OCI-LY7 (cell line): Measurements from ENCODE around the gene OR10A4. TPM values are rescaled to one million over a fixed set of nuclear protein-coding genes. Genes with fewer than 3 reads are reported as not detected.

ENCODE experiments used
- BruUV-seq: library from RNA; stranded (reverse); fragments of 400-500 nt; replicated peaks from 2 replicates; lab custom pipeline; 2021; lab: Mats Ljungman, UMichigan
- CTCF ChIA-PET: fragments of 300-600 bp; sonication (Branson Sonifier 250); formaldehyde crosslinking; loops from one replicate; lab custom pipeline; 2022; ENCODE audit warnings: antibody characterized with exemption; ENCODE audit not compliant: unreplicated experiment; lab: Charles Lee
- POLR2A ChIA-PET: fragments of 300-600 bp; sonication (Branson Sonifier 250); formaldehyde crosslinking; loops from one replicate; lab custom pipeline; 2022; ENCODE audit warnings: antibody characterized with exemption; lab: Charles Lee
- DNase-seq: peaks from one replicate; pipeline ENCODE4 v3.0.0-alpha.2; 2015; ENCODE audit warnings: low spot score
- H2AFZ ChIP-seq: fragments of 200-600 bp; sonication (generic), shearing (Covaris generic); 2 replicates; pipeline ENCODE4 v1.6.1; 2014; ENCODE audit warnings: mild to moderate bottlenecking, antibody characterized with exemption, low read length, moderate library complexity
- H3K27ac ChIP-seq: fragments of 200-600 bp; sonication (generic); 2 replicates; pipeline ENCODE4 v1.5.1; 2014; ENCODE audit warnings: mixed run types, low read depth, mild to moderate bottlenecking, moderate library complexity, low read length, inconsistent platforms; ENCODE audit not compliant: poor library complexity, severe bottlenecking
- H3K36me3 ChIP-seq: fragments of 200-600 bp; sonication (generic); 2 replicates; pipeline ENCODE4 v1.6.1; 2014; ENCODE audit warnings: mild to moderate bottlenecking, antibody characterized with exemption, low read length, moderate library complexity, mixed read lengths; ENCODE audit not compliant: insufficient read depth
- H3K4me1 ChIP-seq: fragments of 200-600 bp; sonication (generic); 2 replicates; pipeline ENCODE4 v1.5.1; 2014; ENCODE audit warnings: mild to moderate bottlenecking, low read length; ENCODE audit not compliant: insufficient read depth, poor library complexity, severe bottlenecking
- H3K4me2 ChIP-seq: fragments of 200-600 bp; sonication (generic); 2 replicates; pipeline ENCODE4 v1.6.1; 2014; ENCODE audit warnings: mild to moderate bottlenecking, low read length
- H3K4me3 ChIP-seq: fragments of 200-600 bp; sonication (generic); 2 replicates; pipeline ENCODE4 v1.5.1; 2014; ENCODE audit warnings: mild to moderate bottlenecking, low read depth, low read length; ENCODE audit not compliant: poor library complexity, severe bottlenecking
- H3K79me2 ChIP-seq: fragments of 200-600 bp; sonication (generic); 2 replicates; pipeline ENCODE4 v1.6.1; 2016; ENCODE audit warnings: low read depth, mild to moderate bottlenecking, low read length, moderate library complexity, mixed read lengths; ENCODE audit not compliant: insufficient read depth
- H3K9me2 ChIP-seq: fragments of 200-600 bp; sonication (generic); 2 replicates; pipeline ENCODE4 v1.6.1; 2016; ENCODE audit warnings: mild to moderate bottlenecking, low read length, mixed read lengths; ENCODE audit not compliant: insufficient read depth
- H3K9me3 ChIP-seq: fragments of 200-600 bp; sonication (generic); 2 replicates; pipeline ENCODE4 v1.6.1; 2014; ENCODE audit warnings: mild to moderate bottlenecking, mixed run types, low read length, mixed read lengths
- H4K20me1 ChIP-seq: fragments of 200-600 bp; sonication (generic); 2 replicates; pipeline ENCODE4 v1.6.1; 2014; ENCODE audit warnings: mild to moderate bottlenecking, antibody characterized with exemption, low read length, moderate library complexity, mixed read lengths; ENCODE audit not compliant: insufficient read depth
- EZH2phosphoT487 ChIP-seq: fragments of 200-600 bp; sonication (generic); IDR thresholded peaks from 2 replicates; pipeline ENCODE4 v1.6.1; 2018; ENCODE audit warnings: low read depth, borderline replicate concordance, mild to moderate bottlenecking, mixed run types, antibody characterized with exemption, low read length, moderate library complexity, mixed read lengths
- intact Hi-C: fragments of 100-400 bp; cut with micrococcal nuclease; formaldehyde crosslinking; loops from one replicate; pipeline ENCODE4 v1.10.0; 2022; ENCODE audit not compliant: unreplicated experiment
- total RNA-seq, 2 experiments: library from RNA; depleted of rRNA in 1 of 2; stranded (reverse); fragments of >200 nt in 1 of 2; shearing (Covaris generic) in 1 of 2; gene quantifications; 2 replicates each; pipeline ENCODE4 v1.2.3, GENCODE V29; 2014 to 2022
- TF ChIP-seq, protein P1 (sequence below): fragments of 200-600 bp; sonication (generic); conservative IDR thresholded peaks from 2 replicates; pipeline ENCODE4 v1.5.1; 2014; ENCODE audit warnings: mild to moderate bottlenecking, antibody characterized with exemption, low read length, moderate library complexity, mixed read lengths

OR10A4 gene
- total RNA-seq, 2 experiments from 2014 or later, result not detected

DNA sequence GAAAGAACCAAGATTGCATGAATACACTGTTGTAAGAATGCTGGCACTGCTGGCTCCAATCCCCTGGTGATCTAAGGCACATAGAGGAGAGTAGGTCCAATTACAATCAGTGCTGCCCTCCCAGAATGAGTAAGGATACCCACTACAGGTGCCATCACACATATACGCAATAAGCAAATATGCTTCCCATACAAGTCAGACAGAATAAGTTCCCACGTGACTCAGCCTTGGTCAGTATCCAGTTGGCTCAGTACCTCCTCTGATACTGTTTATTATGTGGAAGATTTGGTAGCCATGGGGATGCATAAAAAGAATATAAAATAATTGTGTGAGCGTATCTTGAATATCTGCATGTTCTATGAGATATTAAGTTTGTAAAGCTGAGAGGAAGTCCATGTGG, 35.5 kb downstream of the OR10A4 start:
- TF ChIP-seq EZH2phosphoT487, result no peak
- TF ChIP-seq, protein P1, sequence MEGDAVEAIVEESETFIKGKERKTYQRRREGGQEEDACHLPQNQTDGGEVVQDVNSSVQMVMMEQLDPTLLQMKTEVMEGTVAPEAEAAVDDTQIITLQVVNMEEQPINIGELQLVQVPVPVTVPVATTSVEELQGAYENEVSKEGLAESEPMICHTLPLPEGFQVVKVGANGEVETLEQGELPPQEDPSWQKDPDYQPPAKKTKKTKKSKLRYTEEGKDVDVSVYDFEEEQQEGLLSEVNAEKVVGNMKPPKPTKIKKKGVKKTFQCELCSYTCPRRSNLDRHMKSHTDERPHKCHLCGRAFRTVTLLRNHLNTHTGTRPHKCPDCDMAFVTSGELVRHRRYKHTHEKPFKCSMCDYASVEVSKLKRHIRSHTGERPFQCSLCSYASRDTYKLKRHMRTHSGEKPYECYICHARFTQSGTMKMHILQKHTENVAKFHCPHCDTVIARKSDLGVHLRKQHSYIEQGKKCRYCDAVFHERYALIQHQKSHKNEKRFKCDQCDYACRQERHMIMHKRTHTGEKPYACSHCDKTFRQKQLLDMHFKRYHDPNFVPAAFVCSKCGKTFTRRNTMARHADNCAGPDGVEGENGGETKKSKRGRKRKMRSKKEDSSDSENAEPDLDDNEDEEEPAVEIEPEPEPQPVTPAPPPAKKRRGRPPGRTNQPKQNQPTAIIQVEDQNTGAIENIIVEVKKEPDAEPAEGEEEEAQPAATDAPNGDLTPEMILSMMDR, result no peak
- no peaks in the 10 kb centered on the region for H3K4me1 ChIP-seq
- H3K4me2 ChIP-seq, result no peak overlapping the region
- ChIA-PET POLR2A (interaction anchor here (0.6 kb wide), 1 partner anchor 18 kb away, joined by 6 read pairs; no protein-coding TSS in a partner anchor), CTCF (no interaction called here)
- intact Hi-C loops, result no loop called here
- no peak overlapping the region for H3K4me3 ChIP-seq
- no peak for DNase-seq
- no peaks in the 10 kb centered on the region for H3K79me2 ChIP-seq
- BruUV-seq, result no TSS peak
- H4K20me1 ChIP-seq, result no peaks in the 10 kb centered on the region
- H2AFZ ChIP-seq, result no peak overlapping the region
- no peak overlapping the region for H3K27ac ChIP-seq
- no peaks in the 10 kb centered on the region for H3K9me2 ChIP-seq
- no peaks in the 10 kb centered on the region for H3K9me3 ChIP-seq
- no peaks in the 10 kb centered on the region for H3K36me3 ChIP-seq

DNA sequence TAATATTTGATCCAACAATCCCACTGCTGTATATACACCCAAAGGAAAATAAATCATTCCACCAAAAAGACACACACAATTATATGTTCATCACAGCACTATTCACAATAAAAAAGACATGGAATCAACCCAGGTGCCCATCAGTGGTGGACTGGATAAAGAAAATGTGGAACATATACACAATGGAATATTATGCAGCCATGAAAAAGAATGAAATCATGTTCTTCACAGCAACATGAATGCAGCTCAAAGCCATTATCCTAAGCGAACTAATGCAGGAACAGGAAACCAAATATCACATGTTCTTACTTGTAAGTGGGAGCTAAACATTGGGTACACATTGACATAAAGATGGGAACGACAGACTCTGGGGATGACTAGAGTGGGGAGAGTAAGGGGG, 43.3 kb downstream of the OR10A4 start:
- H4K20me1 ChIP-seq, result no peaks in the 10 kb centered on the region
- H3K4me3 ChIP-seq, result no peak overlapping the region
- H3K4me1 ChIP-seq, result no peaks in the 10 kb centered on the region
- TF ChIP-seq, protein P1, result no peak
- TF ChIP-seq EZH2phosphoT487, result no peak
- no peak for DNase-seq
- H3K4me2 ChIP-seq, result no peak overlapping the region
- no peak overlapping the region for H2AFZ ChIP-seq
- intact Hi-C loops, result loop anchor here (10.0 kb wide), 1 partner anchor 685 kb away; the partner anchor contains the start of genes CNGA4 and FHIP1B
- peaks cover 15% of the 10 kb centered on the region for H3K36me3 ChIP-seq
- no peak overlapping the region for H3K27ac ChIP-seq
- H3K79me2 ChIP-seq, result no peaks in the 10 kb centered on the region
- ChIA-PET CTCF (no interaction called here), POLR2A (interaction anchor here (1.2 kb wide), 1 partner anchor 174 kb away, joined by 3 read pairs; no protein-coding TSS in a partner anchor)
- no TSS peak for BruUV-seq
- H3K9me2 ChIP-seq, result no peaks in the 10 kb centered on the region
- peaks cover 6% of the 10 kb centered on the region for H3K9me3 ChIP-seq

DNA sequence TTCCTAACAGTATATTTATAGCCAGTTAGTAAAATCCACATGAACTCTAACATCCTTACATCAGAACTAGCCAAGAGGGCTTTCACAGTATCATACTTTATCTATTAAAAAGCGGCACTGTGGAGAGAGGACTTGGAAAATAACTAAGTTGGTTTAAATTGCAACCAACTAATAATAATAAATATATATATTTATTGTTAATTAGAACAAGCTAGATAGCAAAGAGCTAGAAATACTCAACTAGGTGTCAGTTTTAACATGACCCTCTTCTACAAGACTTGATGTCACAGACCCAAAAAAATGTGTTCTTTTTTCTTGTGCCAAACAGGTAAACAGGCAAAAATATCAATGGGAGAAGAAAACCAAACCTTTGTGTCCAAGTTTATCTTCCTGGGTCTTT, 44.3 kb downstream of the OR10A4 start, which contains the start of gene OR2D3:
TSS of gene OR2D3 (plus strand) at position 301 of the 400 bp plus-strand sequence. CDS start at position 301, 0 bp downstream.
- ChIA-PET CTCF (no interaction called here), POLR2A (interaction anchor here (0.7 kb wide), 1 partner anchor 9 kb away, joined by 4 read pairs; no protein-coding TSS in a partner anchor)
- Histone ChIP-seq H3K9me2 (no peaks in the 10 kb centered on the region), H3K4me1 (peaks cover 5% of the 10 kb centered on the region), H4K20me1 (no peaks in the 10 kb centered on the region), H3K36me3 (peaks cover 15% of the 10 kb centered on the region), H3K79me2 (no peaks in the 10 kb centered on the region), H3K4me2 (no peak within 1 kb of the TSS), H3K4me3 (no peak within 1 kb of the TSS), H3K27ac (no peak within 1 kb of the TSS), H3K9me3 (peaks cover 6% of the 10 kb centered on the region), H2AFZ (no peak within 1 kb of the TSS)
- no peak for TF ChIP-seq EZH2phosphoT487
- TF ChIP-seq, protein P1, result no peak
- BruUV-seq, result no TSS peak
- DNase-seq, result no peak
- intact Hi-C loops, result loop anchor here (10.0 kb wide), 1 partner anchor 686 kb away; the partner anchor contains the start of genes CNGA4 and FHIP1B
